ENCODE results near the gene LCNL1. TPM values are rescaled to one million over a fixed set of nuclear protein-coding genes. Genes with fewer than 3 reads are reported as not detected.
A peak's percentile ranks its signal among the peaks of the same experiment; 100 is the strongest.

Gene LCNL1
- total and polyA plus RNA-seq, 10 of the 15 experiments (the other 5 are each of a cell fraction or from before 2014, with no cell fraction given) = not detected

DNA sequence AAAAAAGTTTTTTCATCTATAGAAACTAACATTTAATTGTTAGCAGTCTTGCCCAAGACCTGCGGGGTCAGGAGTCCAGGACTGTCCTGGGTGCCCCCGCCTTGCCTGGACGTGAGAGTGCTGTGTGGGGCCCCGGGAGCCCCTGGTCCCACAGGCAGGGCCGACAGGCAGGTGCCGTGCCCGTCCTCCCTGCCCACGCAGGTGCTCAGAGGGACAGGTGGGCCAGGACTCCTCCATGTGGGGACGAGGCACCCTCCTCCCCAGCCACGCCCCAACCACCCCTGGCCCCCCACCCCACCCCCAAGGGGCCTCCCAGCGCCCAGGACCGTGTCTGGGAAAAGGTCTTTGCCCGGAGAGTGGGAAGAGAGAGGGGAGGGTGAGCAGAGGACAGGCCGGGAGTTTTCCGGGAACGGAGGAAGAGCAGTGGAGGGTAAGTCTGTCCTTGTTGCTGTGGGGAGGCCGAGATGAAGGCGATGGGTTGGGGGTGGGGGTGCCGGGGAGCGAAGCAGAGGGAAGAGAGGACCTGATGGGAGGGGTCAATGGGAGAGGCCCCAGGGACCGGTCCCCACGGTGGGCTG lies 33.5 kb upstream of the LCNL1 start:
- RAD21 ChIA-PET (ENCODE audit: unreplicated experiment) = interaction anchor here (1.0 kb wide), 1 partner anchor 86 kb away, joined by 9 read pairs; no protein-coding TSS in a partner anchor
- FAIRE-seq (no peak), DNase-seq (ENCODE audit: low read depth, low spot score) (no peak), ATAC-seq (peak; percentile 12; the same call in 2 of the 3 replicates)
- no TSS peak for BruUV-seq (replicated peaks)
- Histone ChIP-seq H4K20me1 (ENCODE audit: control insufficient read depth, insufficient read depth) (no peaks in the 10 kb centered on the region), H3K9ac (ENCODE audit: control insufficient read depth, insufficient read depth, low read length) (peak overlapping the region; percentile 62), H3K36me3 (ENCODE audit: control insufficient read depth in 2 of 2, insufficient read depth in 2 of 2, low read length in 1 of 2) (no peaks in the 10 kb centered on the region), H3K27ac (ENCODE audit: control insufficient read depth, insufficient read depth) (peak overlapping the region; percentile 53), H2AFZ (ENCODE audit: control insufficient read depth, low read depth, low read length) (peak overlapping the region; percentile 97), H3K79me2 (ENCODE audit: control insufficient read depth, insufficient read depth, low read length) (peaks cover under 1% of the 10 kb centered on the region; the same call in 1 of the 2 replicates), H3K4me1 (ENCODE audit: control insufficient read depth, insufficient read depth, low read length) (peaks cover 10% of the 10 kb centered on the region), H3K9me3 (replicated peaks; ENCODE audit: control insufficient read depth, insufficient read depth, low read length) (no peaks in the 10 kb centered on the region), H3K27me3 (replicated peaks in 1 of 2; ENCODE audit: control insufficient read depth in 2 of 2, insufficient read depth in 2 of 2, low read length in 1 of 2) (no peaks in the 10 kb centered on the region), H3K4me3 (peak overlapping the region; percentile 77; the same call in 1 of the 2 replicates), H3K4me2 (ENCODE audit: control insufficient read depth, insufficient read depth) (peak overlapping the region; percentile 98)
- intact Hi-C loops (cut with micrococcal nuclease; ENCODE audit: unreplicated experiment) (loop anchor here (10.0 kb wide), 1 partner anchor 155 kb away; the partner anchor contains the start of genes CCDC183 and TMEM141), in situ Hi-C loops (cut with MboI) (loop anchor here (5.0 kb wide), 1 partner anchor 88 kb away; no protein-coding TSS in a partner anchor)
- POLR2A ChIA-PET = interaction anchor here (0.7 to 3.0 kb wide), 4 partner anchors 43 to 274 kb away, joined by 3 to 19 read pairs (median 4); partner anchors contain the start of gene PAXX
- 18% methylated on average over 18 of the region's 22 CpGs for WGBS (ENCODE audit: insufficient coverage, insufficient replicate concordance, low lambda C conversion rate, missing lambda C conversion rate)
- TF ChIP-seq RUNX3 (IDR thresholded peaks at IDR 0.05; ENCODE audit: low read length) = no peak
- TF ChIP-seq ZNF384 (IDR thresholded peaks at IDR 0.05; ENCODE audit: borderline replicate concordance, low read depth, low read length) = no peak
- no peak for TF ChIP-seq IRF4 (IDR thresholded peaks at IDR 0.05; ENCODE audit: low read depth, low read length)
- no peak for TF ChIP-seq PAX5 (IDR thresholded peaks at IDR 0.05; ENCODE audit: borderline replicate concordance, low read depth, low read length)
- SMC1A ChIA-PET (ENCODE audit: uncharacterized antibody, unreplicated experiment) = interaction anchor here (1.0 kb wide), 1 partner anchor 85 kb away, joined by 7 read pairs; no protein-coding TSS in a partner anchor
- CTCF ChIA-PET = interaction anchor here (1.0 to 3.5 kb wide), 4 partner anchors 81 to 114 kb away, joined by 3 to 163 read pairs (median 39); partner anchors contain the start of genes ABCA2 and FUT7
